Uterine smooth muscle cell (primary cell): ENCODE data around the gene ACTL6A. TPM values are rescaled to one million over a fixed set of nuclear protein-coding genes. Genes with fewer than 3 reads are reported as not detected.

Source experiments
- total RNA-seq: library from RNA; depleted of rRNA; stranded (reverse); fragments of >200 nt; gene quantifications from 2 replicates; pipeline ENCODE4 v1.2.3, GENCODE V29; 2014

Gene ACTL6A
- total RNA-seq: 65.1 and 140 TPM in 2 replicates

GRCh38 chr3:179562591-179563270 is at the start of gene ACTL6A:
Gene ACTL6A (plus strand): TSS chr3:179562926. CDS start chr3:179563093, 167 bp downstream.

DNA sequence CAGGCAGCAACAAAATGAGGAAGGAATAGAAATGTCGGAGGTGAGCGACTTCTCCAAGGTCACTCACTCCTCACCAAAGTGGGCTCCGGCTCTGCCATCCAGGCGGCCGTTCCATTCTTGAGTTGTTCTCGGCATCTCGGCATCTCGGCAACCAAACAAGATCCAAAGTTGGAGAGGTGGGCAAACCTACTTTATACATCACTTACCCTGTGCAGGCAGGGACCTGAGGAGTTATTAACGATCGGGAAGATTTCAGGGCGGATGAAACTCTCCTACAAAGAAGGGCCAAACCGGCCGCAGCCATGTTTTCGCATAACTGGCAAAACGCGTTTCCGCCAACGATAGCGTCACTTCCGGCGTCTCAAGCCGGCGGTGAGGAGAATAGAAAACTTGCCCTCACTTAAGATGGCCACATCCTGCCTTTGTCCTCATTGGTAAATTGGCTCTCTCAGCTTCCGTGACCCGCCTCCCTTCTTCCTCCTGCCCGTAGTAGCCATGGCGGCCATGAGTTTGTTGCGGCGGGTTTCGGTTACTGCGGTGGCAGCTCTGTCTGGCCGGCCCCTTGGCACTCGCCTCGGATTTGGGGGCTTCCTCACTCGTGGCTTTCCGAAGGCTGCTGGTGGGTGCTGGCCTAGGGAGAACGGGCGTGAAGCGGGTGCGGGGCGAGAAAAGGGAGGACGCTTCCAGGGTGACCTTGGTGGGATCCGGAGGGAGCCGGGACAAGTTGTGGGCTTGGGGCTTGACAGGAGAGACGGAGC is 41.8 kb downstream of the ACTL6A start, which contains the start of the genes MRPL47 and NDUFB5:
Gene MRPL47 (minus strand): TSS at position 318 of the 758 bp plus-strand sequence. CDS start 14 bp downstream, at position 304.
Gene NDUFB5 (plus strand): TSS at position 474 of the 758 bp plus-strand sequence. CDS start 22 bp downstream, at position 496.

Other genes with a start within 250 kb of the ACTL6A start
- gene ZNF639, start 239.9 kb upstream of the ACTL6A start, total RNA-seq: 55.7 and 56.6 TPM in 2 replicates
- 58.2 and 62.9 TPM in 2 replicates for gene MFN1, start 215.2 kb upstream of the ACTL6A start, total RNA-seq
- 62.5 and 103 TPM in 2 replicates for gene GNB4, start 111.5 kb upstream of the ACTL6A start, total RNA-seq
- 29.5 and 42.2 TPM in 2 replicates for gene MRPL47, start 41.7 kb downstream of the ACTL6A start, total RNA-seq
- gene NDUFB5, start 41.9 kb downstream of the ACTL6A start, total RNA-seq: 88.2 and 103 TPM in 2 replicates
- 16.2 and 21.5 TPM in 2 replicates for gene USP13, start 90.1 kb downstream of the ACTL6A start, total RNA-seq